Measurements from ENCODE around the gene USP22. TPM values are rescaled to one million over a fixed set of nuclear protein-coding genes. Genes with fewer than 3 reads are reported as not detected.
A peak's percentile ranks its signal among the peaks of the same experiment; 100 is the strongest.

The USP22 gene
- total and polyA plus RNA-seq, 10 of the 15 experiments (the other 5 are each of a cell fraction or from before 2014, with no cell fraction given), result 10.8 to 218 (median 98.8) TPM

GRCh38 chr17:20992987-20993862 is 49.6 kb downstream of the USP22 start:
- Histone ChIP-seq H4K20me1 (ENCODE audit: control insufficient read depth, insufficient read depth) (no peaks in the 10 kb centered on the region), H3K27me3 (replicated peaks in 1 of 2; ENCODE audit: control insufficient read depth in 2 of 2, insufficient read depth in 2 of 2, low read length in 1 of 2) (no peaks in the 10 kb centered on the region; a peak in 1 of 4 replicates), H3K4me2 (ENCODE audit: control insufficient read depth, insufficient read depth) (0 out of 2 replicates have a peak overlapping the region, but pooled peaks have one; percentile 9), H3K9ac (ENCODE audit: control insufficient read depth, insufficient read depth, low read length) (no peak overlapping the region), H3K79me2 (ENCODE audit: control insufficient read depth, insufficient read depth, low read length) (no peaks in the 10 kb centered on the region), H2AFZ (ENCODE audit: control insufficient read depth, low read depth, low read length) (no peak overlapping the region), H3K4me3 (no peak overlapping the region), H3K27ac (ENCODE audit: control insufficient read depth, insufficient read depth) (no peak overlapping the region), H3K36me3 (ENCODE audit: control insufficient read depth in 2 of 2, insufficient read depth in 2 of 2, low read length in 1 of 2) (no peaks in the 10 kb centered on the region; a peak in 1 of 4 replicates), H3K4me1 (ENCODE audit: control insufficient read depth, insufficient read depth, low read length) (no peaks in the 10 kb centered on the region), H3K9me3 (replicated peaks; ENCODE audit: control insufficient read depth, insufficient read depth, low read length) (no peaks in the 10 kb centered on the region)
- ChIA-PET RAD21 (ENCODE audit: unreplicated experiment) (interaction anchor here (0.7 to 1.1 kb wide), 3 partner anchors 14 to 283 kb away, joined by 3 to 4 read pairs (median 4); no protein-coding TSS in a partner anchor), CTCF (interaction anchor here (0.6 to 2.0 kb wide), 25 partner anchors 8 to 289 kb away, joined by 3 to 9 read pairs (median 4); no protein-coding TSS in a partner anchor), POLR2A (no interaction called here), SMC1A (ENCODE audit: uncharacterized antibody, unreplicated experiment) (interaction anchor here (0.8 kb wide), 1 partner anchor 192 kb away, joined by 4 read pairs; no protein-coding TSS in a partner anchor)
- intact Hi-C loops (cut with micrococcal nuclease; ENCODE audit: unreplicated experiment) (loop anchor here (1.0 to 5.0 kb wide), 2 partner anchors 49 to 191 kb away; no protein-coding TSS in a partner anchor), in situ Hi-C loops (cut with MboI) (no loop called here)
- DNase-seq (ENCODE audit: low read depth, low spot score) (peak; percentile 3), FAIRE-seq (peak; percentile 69), ATAC-seq (peak; percentile 77)
- no TSS peak for BruUV-seq (replicated peaks)
- WGBS (ENCODE audit: insufficient coverage, insufficient replicate concordance, low lambda C conversion rate, missing lambda C conversion rate), result 59% methylated on average over 15 of the region's 17 CpGs
- TF ChIP-seq RAD21 (IDR thresholded peaks at IDR 0.05; ENCODE audit: insufficient read depth, low read depth, low read length) (peak; percentile 83), ZNF274 (IDR thresholded peaks at IDR 0.05; ENCODE audit: insufficient read depth, insufficient read length) (no peak), CEBPB (IDR thresholded peaks at IDR 0.05; ENCODE audit: borderline replicate concordance in 1 of 2, low read depth in 2 of 2, low read length in 2 of 2) (no peak), CTCF (IDR thresholded peaks at IDR 0.05 in 2 of 3, conservative IDR thresholded peaks at IDR 0.05 in 1 of 3; ENCODE audit: control insufficient read depth in 2 of 3, extremely low read depth in 1 of 3, insufficient read depth in 1 of 3, low read depth in 3 of 3, low read length in 3 of 3) (peak; percentile 86 to 98 (median 94)), CEBPZ (IDR thresholded peaks at IDR 0.05; ENCODE audit: low read depth, low read length) (no peak), JUND (IDR thresholded peaks at IDR 0.05; ENCODE audit: low read depth, low read length) (no peak), FOXM1 (IDR thresholded peaks at IDR 0.05; ENCODE audit: low read depth, low read length) (no peak), HCFC1 (IDR thresholded peaks at IDR 0.05; ENCODE audit: low read length) (no peak), MEF2A (IDR thresholded peaks at IDR 0.05; ENCODE audit: insufficient read depth, low read depth, low read length) (no peak), ZNF622 (IDR thresholded peaks at IDR 0.05) (no peak), ZZZ3 (IDR thresholded peaks at IDR 0.05; ENCODE audit: control insufficient read depth, insufficient read length, low read depth) (no peak), YY1 (IDR thresholded peaks at IDR 0.05; ENCODE audit: low read depth, low read length) (peak; percentile 60; the same call in 1 of the 2 replicates), ZNF217 (IDR thresholded peaks at IDR 0.05) (no peak), RBBP5 (conservative IDR thresholded peaks at IDR 0.05) (no peak), SUZ12 (IDR thresholded peaks at IDR 0.05; ENCODE audit: unreplicated experiment) (no peak), ZNF207 (IDR thresholded peaks at IDR 0.05; ENCODE audit: borderline replicate concordance) (no peak), RB1 (IDR thresholded peaks at IDR 0.05; ENCODE audit: borderline replicate concordance) (no peak), ESRRA (IDR thresholded peaks at IDR 0.05; ENCODE audit: low read length) (no peak), MTA2 (IDR thresholded peaks at IDR 0.05; ENCODE audit: low read depth) (no peak), JUNB (IDR thresholded peaks at IDR 0.05) (no peak)
